KMS-11 (cell line): Measurements from ENCODE around the gene CCL24.
"Not testable (repeated sequence)": the region's sequence is repeated elsewhere in the genome, so short reads cannot be mapped to it uniquely, and the experiment has no call there.

Experiments
- H2AFZ ChIP-seq: fragments of 200-600 bp; sonication (generic); 2 replicates; pipeline ENCODE4 v1.6.1; 2016; ENCODE audit warnings: antibody characterized with exemption, mixed run types, low read depth
- H3K27ac ChIP-seq: fragments of 200-600 bp; sonication (generic); 2 replicates; pipeline ENCODE4 v1.6.1; 2016; ENCODE audit warnings: mild to moderate bottlenecking, mixed run types
- H3K27me3 ChIP-seq: fragments of 200-600 bp; sonication (generic); 2 replicates; pipeline ENCODE4 v1.6.1; 2017; ENCODE audit warnings: mild to moderate bottlenecking, low read depth, mixed run types, moderate library complexity; ENCODE audit not compliant: insufficient read depth
- H3K36me3 ChIP-seq: fragments of 200-600 bp; sonication (generic); 2 replicates; pipeline ENCODE4 v1.6.1; 2017; ENCODE audit warnings: mild to moderate bottlenecking, mixed run types; ENCODE audit not compliant: insufficient read depth
- H3K4me1 ChIP-seq: fragments of 200-600 bp; sonication (generic); 2 replicates; pipeline ENCODE4 v1.6.1; 2016; ENCODE audit warnings: mild to moderate bottlenecking, low read depth, mixed run types; ENCODE audit not compliant: poor library complexity, severe bottlenecking
- H3K4me2 ChIP-seq: fragments of 200-600 bp; sonication (generic); 2 replicates; pipeline ENCODE4 v1.7.0; 2016; ENCODE audit warnings: mild to moderate bottlenecking, mixed run types
- H3K4me3 ChIP-seq: fragments of 200-600 bp; sonication (generic); IDR thresholded peaks from 2 replicates; pipeline ENCODE4 v1.6.1; 2017; ENCODE audit warnings: low read depth, low read length, mixed read lengths; ENCODE audit not compliant: insufficient read depth
- H3K79me2 ChIP-seq: fragments of 200-600 bp; sonication (generic); 2 replicates; pipeline ENCODE4 v1.6.1; 2016; ENCODE audit warnings: low read depth, mixed run types; ENCODE audit not compliant: insufficient read depth
- H3K9ac ChIP-seq: fragments of 200-600 bp; sonication (generic); 2 replicates; pipeline ENCODE4 v1.6.1; 2016; ENCODE audit warnings: mild to moderate bottlenecking, mixed run types
- H4K20me1 ChIP-seq: fragments of 200-600 bp; sonication (generic); 2 replicates; pipeline ENCODE4 v1.6.1; 2016; ENCODE audit warnings: mild to moderate bottlenecking, mixed run types; ENCODE audit not compliant: insufficient read depth
- TF ChIP-seq, protein P1 (sequence below): fragments of 200-600 bp; sonication (generic); conservative IDR thresholded peaks from 2 replicates; pipeline ENCODE4 v1.6.1; 2017; ENCODE audit warnings: low read depth, mild to moderate bottlenecking, antibody characterized with exemption, low read length, moderate library complexity, mixed read lengths

The CCL24 gene

DNA sequence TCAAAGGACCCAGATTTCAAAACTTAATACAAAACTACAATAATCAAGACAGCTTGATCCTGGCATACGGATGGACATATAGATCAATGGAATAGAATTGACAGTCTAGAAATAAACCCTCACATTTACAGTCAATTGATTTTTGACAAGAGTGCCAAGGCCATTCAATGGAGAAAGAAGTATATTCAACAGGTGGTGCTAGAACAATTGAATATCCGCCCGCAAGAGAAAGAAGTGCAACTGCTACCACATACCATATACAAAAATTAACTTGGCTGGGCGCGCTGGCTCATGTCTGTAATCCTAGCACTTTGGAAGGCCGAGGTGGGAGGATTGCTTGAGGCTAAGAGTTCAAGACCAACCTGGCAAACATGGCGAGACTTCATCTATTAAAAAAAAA lies 23.2 kb upstream of the CCL24 start:
- Histone ChIP-seq H3K4me1 (no peaks in the 10 kb centered on the region), H2AFZ (no peak overlapping the region), H3K4me2 (no peak overlapping the region), H3K4me3 (no peak overlapping the region), H3K36me3 (no peaks in the 10 kb centered on the region), H3K79me2 (no peaks in the 10 kb centered on the region), H3K27ac (no peak overlapping the region), H4K20me1 (no peaks in the 10 kb centered on the region), H3K27me3 (no peaks in the 10 kb centered on the region), H3K9ac (no peak overlapping the region)
- TF ChIP-seq, protein P1, sequence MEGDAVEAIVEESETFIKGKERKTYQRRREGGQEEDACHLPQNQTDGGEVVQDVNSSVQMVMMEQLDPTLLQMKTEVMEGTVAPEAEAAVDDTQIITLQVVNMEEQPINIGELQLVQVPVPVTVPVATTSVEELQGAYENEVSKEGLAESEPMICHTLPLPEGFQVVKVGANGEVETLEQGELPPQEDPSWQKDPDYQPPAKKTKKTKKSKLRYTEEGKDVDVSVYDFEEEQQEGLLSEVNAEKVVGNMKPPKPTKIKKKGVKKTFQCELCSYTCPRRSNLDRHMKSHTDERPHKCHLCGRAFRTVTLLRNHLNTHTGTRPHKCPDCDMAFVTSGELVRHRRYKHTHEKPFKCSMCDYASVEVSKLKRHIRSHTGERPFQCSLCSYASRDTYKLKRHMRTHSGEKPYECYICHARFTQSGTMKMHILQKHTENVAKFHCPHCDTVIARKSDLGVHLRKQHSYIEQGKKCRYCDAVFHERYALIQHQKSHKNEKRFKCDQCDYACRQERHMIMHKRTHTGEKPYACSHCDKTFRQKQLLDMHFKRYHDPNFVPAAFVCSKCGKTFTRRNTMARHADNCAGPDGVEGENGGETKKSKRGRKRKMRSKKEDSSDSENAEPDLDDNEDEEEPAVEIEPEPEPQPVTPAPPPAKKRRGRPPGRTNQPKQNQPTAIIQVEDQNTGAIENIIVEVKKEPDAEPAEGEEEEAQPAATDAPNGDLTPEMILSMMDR: no peak

DNA sequence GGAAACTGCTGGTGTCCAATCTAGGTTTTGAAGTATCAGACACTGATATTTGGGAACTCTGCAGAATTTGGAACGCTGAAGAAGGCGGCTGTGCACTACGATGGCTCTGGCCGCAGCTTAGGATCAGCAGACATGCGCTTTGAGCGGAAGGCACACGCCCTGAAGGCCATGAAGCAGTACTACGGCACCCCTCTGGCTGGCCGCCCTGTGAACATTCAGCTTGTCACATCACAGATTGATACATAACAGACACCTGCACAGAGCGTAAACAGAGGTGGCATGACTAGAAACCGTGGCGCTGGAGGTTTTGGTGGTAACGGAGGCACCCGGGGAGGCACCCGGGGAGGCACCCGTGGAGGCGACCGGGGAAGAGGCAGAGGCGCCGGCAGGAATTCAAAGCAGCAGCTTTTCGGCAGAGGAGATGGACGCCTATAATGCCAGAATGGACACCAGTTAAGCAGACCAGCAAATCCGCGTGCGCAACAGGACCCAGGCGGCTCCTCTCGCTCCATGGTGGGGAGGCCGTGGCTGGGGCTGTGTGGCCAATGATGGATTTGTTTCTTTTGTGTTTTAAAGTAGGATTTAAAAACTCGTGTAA lies 22.2 kb upstream of the CCL24 start:
- Histone ChIP-seq H3K36me3 (no peaks in the 10 kb centered on the region), H3K27ac (no peak overlapping the region), H2AFZ (no peak overlapping the region), H3K27me3 (no peaks in the 10 kb centered on the region), H4K20me1 (no peaks in the 10 kb centered on the region), H3K79me2 (no peaks in the 10 kb centered on the region), H3K4me2 (no peak overlapping the region), H3K4me3 (no peak overlapping the region), H3K9ac (no peak overlapping the region), H3K4me1 (no peaks in the 10 kb centered on the region)
- TF ChIP-seq, protein P1: no peak

DNA sequence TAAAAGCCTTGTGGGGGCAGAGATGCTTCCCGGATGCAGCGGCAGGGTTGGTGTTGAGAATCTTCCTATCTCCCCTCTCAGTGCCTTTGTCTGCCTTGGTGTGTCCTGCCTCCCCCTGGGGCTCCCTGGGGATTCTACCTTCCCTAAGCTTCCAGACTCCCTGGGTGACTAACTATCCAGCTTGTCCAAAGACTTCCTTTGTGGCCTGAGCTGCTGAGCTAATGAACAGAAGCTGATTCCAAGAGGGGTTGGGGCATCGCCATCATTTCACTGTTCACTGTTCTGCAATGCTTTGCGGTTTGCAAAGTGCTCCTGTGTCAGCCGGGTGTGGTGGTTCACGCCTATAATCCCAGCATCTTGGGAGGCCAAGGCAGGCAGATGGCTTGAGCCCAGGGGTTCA lies 20.1 kb upstream of the CCL24 start:
- not testable (repeated sequence) for H3K4me3 ChIP-seq, H3K79me2 ChIP-seq, H3K36me3 ChIP-seq, H3K4me2 ChIP-seq, H3K9ac ChIP-seq, H4K20me1 ChIP-seq, H3K4me1 ChIP-seq, H3K27ac ChIP-seq, H2AFZ ChIP-seq, H3K27me3 ChIP-seq

DNA sequence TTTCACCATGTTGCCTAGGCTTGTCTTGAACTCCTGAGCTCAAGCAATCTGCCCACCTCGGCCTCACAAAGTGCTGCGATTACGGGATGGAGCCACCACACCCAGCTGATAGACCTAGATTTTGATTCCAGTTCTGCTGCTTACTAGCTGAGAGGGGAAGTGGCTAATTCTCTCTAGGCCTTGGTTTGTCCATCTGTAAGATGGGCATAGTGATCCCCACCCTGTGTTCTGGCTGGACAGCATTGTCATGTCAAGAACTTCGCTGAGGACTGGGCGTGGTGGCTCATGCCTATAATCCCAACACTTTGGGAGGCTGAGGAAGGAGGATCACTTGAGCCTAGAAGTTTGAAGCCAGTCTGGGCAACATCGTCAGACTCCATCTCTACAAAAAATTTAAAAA lies 17.4 kb upstream of the CCL24 start:
- Histone ChIP-seq H3K27ac (no peak overlapping the region), H3K4me3 (no peak overlapping the region), H3K9ac (no peak overlapping the region), H2AFZ (no peak overlapping the region), H4K20me1 (no peaks in the 10 kb centered on the region), H3K4me1 (no peaks in the 10 kb centered on the region), H3K36me3 (no peaks in the 10 kb centered on the region), H3K79me2 (no peaks in the 10 kb centered on the region), H3K27me3 (no peaks in the 10 kb centered on the region), H3K4me2 (no peak overlapping the region)
- TF ChIP-seq, protein P1: no peak

DNA sequence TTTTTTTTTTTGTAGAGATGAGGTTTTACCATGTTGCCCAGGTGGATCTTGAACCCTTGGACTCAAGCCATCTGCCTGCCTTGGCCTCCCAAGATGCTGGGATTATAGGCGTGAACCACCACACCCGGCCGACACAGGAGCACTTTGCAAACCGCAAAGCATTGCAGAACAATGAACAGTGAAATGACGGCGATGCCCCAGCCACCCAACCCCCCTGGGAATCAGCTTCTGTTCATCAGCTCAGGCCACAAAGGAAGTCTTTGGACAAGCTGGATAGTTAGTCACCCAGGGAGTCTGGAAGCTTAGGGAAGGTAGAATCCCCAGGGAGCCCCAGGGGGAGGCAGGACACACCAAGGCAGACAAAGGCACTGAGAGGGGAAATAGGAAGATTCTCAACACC lies 16.1 kb upstream of the CCL24 start:
- not testable (repeated sequence) for H3K27ac ChIP-seq, H3K36me3 ChIP-seq, H2AFZ ChIP-seq, H3K4me2 ChIP-seq, H3K27me3 ChIP-seq, H3K4me3 ChIP-seq, H4K20me1 ChIP-seq, H3K9ac ChIP-seq, H3K4me1 ChIP-seq, H3K79me2 ChIP-seq
